HG03103 (cell line): ENCODE measurements around the gene G6PD.
"Not testable (repeated sequence)": the region's sequence is repeated elsewhere in the genome, so short reads cannot be mapped to it uniquely, and the experiment has no call there.

Experiments
- ATAC-seq: cut with Tn5 transposase; IDR thresholded peaks from one replicate; pipeline ENCODE4 v1.9.1; 2021; ENCODE audit warnings: low read depth; ENCODE audit not compliant: unreplicated experiment

The G6PD gene

DNA sequence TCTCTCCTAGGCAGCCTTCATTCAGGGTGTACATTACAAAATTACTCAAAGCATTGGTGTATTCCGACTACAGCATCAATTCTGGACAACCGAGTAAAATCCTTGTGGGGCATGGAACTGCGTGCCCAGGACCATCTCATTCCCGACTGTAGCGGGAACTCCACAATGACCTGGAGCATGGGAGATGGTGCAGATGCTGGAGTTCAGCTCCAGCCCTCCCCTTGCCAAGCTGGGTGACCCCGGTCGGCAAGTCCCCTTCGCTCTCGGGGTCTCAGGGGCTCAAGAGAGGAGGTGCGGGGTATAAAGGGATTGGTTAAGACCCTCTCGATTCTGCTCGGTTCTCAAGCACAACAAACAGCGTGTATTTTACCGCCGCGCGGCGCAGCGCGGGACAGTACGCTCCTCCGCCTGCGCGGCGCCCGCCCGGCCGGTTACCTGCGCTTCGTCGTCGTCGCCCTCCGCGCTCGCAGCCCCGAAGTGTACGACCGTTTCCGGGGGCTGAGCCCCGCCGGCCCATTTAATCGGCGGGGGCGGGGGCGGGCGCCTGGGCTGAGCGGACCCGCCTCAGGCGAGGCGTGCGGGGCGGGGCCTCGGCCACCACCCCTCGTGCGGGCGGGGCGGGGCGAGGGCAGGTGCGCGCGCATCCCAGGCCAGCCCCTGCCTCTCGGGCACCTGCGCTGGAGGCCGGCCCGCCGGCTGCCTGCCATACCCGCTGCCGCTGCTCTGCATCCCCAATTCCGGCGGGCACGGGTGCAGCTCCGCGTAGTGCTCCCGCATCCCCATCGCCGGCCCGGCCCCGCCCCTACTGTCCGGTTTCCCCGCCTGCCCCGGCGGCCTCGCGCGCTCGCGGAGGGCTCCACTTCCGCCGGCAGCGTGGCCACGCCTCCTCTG is at the start of gene G6PD:
G6PD (minus strand) TSS at position 493 of the 891 bp plus-strand sequence. CDS start 691 bp downstream, outside the sequence.
- ATAC-seq: peak; percentile 40

DNA sequence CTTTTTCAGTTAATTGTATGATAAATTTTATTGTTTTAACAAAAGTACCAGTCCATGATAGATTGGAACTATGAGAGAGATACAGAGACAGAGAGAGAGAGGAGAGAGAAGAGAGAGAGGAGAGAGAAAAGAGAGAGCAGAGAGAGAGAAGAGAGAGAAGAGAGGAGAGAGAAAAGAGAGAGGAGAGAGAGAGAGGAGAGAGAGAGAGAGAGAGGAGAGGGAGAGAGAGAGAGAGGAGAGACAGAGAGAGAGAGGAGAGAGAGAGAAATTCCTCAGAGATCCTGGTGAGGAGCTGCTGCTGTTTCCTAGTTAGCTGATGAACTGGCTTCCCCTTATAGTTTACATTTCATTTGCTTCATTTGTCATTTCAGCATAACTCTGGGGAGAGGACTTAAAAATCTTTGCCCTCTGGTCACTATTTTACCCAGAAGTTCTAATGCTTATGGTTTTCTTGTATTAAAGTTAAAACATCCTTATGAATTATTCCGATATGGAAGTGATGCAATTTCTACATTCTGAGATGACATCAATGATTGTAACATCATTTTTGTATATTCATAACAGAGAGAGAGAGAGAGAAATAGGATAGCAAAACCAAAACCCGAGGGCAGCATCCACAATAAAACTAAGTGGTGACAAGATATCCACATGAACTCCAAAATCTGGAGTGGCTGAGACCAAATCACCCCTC is 49.1 kb upstream of the G6PD start:
- ATAC-seq: no peak

DNA sequence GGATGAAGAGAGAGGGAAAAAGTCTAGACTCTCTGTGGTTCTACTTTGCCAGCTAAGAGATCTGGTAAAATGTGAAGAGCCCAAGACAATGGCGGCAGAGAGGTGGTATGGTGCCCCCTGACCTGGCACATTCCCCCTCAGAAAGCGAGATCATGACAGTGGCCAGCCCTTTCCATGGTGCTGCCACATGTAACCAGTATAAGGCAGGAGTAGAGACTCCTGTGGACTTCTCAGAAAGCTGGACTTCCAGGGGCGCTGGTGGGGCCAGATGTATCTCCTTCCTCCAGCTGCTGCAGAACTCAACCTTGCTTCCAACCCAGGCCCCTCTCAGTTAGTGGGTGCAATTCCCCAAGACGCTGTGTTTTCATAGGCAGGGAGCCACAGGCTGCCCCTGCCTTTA is 47.8 kb upstream of the G6PD start:
- ATAC-seq: no peak

DNA sequence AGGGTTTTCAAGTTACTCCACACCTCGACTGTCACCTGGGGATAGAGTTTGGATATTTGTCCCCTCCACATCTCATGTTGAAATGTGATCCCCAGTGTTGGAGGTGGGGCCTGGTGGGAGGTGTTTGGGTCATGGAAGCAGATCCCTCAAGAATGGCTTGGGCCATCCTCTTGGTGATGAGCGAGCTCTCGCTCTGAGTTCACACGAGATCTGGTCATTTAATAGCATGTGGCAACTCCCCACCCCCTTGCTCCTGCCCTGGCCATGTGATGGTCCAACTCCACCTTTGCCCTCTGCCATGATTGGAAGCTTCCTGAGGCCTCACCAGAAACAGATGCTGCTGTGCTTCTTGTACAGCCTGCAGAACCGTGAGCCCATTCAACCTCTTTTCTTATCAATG is 46.6 kb upstream of the G6PD start:
- ATAC-seq: no peak

DNA sequence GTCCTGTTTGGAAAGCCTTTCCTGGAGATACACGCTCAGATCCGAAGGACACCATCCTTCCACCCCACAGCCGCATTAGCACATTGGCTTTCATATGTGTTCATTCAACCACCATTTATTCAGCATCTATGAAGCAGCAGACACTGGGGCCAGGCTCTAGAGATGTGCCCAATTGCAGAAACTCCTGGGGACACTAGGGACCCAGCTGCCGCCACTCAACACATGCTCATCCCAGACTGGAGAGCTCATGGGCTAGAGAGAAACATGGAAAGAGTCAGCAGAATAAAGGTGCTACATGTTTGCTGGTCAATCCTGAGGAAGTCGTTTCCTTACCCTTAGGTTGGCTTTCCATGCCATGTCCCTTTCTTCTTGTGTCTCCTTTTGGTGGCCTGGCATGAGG is 45.9 kb upstream of the G6PD start:
- no peak for ATAC-seq

DNA sequence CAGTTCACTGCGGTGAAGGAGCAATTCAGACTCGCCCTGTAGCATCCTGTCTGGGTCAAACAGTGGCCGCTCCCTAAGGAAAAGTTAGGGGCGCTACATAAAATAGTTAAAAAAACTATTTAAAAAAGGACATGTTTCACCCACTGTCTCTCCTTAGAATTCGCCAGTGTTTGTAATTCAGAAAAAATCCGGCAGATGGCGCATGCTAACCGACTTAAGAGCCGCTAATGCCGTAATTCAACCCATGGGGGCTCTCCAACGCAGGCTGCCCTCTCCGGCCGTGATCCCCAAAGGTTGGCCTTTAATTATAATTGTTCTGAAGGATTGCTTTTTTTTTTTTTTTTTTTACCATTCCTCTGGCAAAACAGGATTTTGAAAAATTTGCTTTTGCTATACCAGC is 43.8 kb upstream of the G6PD start:
- not testable (repeated sequence) for ATAC-seq

DNA sequence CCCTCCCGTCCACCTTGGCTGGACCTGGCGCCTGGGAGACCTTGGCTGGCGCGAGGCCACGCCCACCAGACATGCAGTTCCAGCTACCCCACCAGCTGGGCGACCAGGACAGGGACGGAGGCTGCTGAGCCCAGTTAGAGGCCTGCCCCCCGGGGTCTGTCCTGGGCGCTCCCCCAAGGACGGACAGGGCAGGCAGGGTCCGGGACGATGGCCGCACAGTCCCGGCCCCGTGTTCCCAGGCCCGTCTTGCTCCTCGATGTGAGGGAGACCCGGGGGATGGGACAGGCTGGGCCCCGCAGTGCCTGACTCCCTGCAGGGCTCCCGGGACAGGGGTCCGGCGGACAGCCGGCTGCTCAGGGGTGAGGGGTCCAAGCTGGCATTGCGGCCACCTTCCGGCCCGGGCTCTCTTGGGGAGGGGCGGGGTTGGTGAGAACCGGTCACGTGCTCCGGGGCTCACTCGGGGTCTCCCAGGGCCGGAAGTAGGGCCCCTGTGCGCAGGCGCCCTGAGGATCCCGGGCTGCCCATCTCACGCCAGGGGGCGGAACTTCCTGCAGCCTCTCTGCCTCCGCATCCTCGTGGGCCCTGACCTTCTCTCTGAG is 38.0 kb upstream of the G6PD start, which contains the start of gene CTAG1A:
CTAG1A (plus strand) TSS at position 549 of the 599 bp plus-strand sequence. CDS start 74 bp downstream, outside the sequence.
- ATAC-seq: not testable (repeated sequence)

DNA sequence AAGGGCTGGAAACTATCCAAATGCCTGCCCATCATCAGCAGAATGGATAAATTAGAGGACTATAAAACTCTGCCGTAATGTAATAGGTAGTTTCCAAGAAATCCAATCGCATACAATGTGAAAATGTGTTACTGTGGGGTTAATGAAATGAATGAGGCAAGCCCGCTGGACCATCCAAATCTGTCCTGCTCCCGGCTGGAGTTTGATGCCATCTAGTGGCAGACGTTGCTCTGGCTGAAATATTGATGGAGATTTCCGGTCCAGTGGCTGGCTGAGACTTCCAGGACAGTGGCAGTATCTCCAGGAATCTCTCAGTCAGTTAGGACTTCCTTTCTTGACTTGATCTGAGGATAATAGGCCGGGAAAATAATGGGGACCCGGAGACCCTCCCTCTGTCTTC is 36.3 kb upstream of the G6PD start:
- ATAC-seq: not testable (repeated sequence)

DNA sequence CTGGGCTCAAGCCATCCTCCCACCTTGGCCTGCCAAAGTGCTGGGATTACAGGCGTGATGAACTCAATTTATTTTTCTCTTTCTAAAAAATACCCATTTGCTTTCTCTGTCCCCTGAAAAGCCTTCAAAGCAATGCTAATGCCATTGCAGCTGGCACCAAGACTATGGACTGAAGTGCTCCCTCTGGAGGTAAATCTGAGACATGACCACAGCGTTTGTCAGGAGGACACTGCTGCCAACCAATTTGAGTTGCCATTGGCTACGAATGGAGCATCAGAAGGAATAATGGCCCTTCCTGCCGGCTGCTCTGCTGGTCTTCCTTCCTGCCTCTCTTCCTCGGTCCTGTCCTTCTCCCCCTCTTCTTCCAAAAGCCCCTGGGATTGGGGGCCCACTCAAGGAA is 28.4 kb upstream of the G6PD start:
- ATAC-seq: not testable (repeated sequence)

DNA sequence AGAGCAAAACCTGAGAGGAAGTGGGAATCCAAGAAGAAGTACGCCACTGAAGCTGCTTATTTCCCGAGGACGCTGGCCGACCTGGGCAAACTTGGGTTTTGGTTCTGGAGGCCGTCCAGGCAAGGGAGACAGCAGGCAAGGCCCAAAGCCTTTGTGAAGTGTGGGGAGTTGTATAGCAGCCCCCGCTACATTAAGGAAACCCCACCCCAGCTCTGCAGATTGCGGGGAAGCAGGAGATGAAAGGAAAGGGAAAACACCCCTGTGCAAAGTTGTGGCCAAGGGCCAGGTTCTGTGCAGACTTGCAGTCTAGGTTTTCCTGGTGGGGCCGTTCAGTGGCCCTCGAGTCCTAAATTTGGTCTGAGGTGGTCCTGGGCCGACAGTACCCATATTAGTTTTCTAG is 26.4 kb upstream of the G6PD start:
- ATAC-seq: not testable (repeated sequence)

DNA sequence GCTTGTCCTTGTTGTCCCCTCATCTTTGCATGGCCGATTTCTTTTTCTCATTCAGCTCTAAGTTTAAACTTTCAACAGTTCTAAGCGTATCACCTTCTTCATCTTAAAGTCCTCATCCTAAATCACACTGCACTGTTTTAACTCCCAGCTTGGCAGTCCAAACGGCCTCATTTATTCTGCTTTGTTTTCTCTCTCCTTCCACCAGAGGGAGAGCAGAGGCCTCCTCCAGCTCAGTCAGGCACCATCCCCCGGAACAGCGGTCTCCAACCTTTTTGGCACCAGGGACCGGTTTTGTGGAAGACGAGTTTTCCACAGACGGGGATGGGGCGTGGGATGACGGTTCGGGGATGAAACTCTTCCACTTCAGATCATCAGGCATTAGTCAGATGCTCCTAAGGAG is 23.7 kb upstream of the G6PD start:
- not testable (repeated sequence) for ATAC-seq

DNA sequence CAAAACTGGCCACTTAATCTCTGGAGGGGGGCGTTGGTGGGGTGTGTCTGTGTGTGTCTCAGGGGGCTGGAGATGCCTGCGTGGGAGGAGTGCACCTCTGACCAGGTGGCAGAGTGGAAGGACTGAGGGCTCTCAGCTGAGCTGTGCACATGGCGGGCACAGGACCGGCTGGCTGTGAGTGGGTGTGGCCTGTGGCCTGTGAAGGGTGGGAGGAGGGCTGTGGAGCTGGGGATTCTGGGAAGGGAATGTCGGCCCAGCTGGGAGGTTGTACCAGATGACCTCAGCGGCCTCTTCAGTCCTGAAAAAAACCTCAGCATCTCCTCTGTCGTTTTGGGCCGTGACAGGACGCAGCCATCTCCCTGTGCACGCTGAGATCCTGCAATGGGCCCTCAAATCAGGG is 15.6 kb upstream of the G6PD start:
- ATAC-seq: not testable (repeated sequence)

DNA sequence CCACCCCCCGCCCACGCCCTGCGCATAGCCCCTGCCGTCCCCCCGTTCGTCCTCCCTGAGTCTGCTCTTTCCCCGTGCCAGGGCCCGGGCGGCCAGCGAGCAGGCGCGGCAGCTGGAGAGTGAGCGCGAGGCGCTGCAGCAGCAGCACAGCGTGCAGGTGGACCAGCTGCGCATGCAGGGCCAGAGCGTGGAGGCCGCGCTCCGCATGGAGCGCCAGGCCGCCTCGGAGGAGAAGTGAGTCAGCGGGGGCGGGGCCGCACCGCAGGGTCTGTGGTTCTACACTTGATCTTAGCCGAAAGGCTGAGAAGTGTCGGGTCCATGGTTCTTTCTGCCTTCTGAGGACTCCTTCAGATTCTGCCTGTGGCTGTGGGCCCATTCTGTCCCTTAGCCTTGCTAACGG is 13.7 kb upstream of the G6PD start:
- ATAC-seq: not testable (repeated sequence)

DNA sequence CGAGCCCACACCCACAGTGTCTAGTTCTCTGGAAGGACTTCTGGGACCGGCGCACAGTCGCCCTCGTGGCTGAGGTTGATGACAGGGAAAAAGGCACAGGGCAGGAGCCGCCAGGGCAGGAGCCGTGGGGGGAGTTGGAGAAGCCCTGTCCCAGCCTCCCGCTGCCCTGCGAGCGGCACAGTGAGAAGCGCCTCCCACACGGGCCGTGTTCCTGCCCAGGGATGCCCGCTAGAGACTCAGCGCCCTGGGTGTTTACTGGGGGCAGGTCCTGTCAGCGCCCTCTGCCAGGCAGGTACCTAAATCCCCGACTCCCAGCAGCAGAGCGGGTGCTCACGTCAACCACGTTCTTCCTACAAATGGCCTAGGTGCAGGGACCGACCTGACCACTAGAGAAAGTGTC is 12.2 kb upstream of the G6PD start:
- not testable (repeated sequence) for ATAC-seq

DNA sequence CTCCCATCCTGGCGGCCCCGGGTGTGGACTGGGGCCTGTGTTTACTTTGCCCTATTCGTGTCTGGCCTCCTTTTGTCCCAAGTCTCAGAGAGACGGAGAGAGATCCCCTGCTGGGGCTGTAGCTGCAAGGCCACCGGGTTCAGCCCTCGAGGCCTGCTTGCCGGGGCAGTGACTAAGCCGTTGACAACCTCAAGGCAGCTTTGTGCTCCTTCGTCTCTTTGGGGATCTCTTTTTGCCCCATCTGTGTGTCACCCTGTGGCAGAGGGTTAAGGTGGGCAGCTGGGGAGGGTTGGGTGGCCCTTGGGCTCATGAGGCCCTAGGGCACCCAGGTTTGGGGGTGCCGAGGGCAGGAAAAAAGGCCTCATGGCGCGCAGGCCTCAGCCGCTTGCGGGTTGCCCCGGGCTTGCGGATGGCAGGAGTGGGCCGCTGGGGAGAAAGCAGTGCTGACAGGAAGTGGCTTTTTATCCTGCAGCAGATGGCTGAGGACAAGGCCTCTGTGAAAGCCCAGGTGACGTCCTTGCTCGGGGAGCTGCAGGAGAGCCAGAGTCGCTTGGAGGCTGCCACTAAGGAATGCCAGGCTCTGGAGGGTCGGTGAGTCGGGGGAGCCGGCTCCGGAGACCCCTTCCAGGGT is 11.5 kb upstream of the G6PD start:
- not testable (repeated sequence) for ATAC-seq

DNA sequence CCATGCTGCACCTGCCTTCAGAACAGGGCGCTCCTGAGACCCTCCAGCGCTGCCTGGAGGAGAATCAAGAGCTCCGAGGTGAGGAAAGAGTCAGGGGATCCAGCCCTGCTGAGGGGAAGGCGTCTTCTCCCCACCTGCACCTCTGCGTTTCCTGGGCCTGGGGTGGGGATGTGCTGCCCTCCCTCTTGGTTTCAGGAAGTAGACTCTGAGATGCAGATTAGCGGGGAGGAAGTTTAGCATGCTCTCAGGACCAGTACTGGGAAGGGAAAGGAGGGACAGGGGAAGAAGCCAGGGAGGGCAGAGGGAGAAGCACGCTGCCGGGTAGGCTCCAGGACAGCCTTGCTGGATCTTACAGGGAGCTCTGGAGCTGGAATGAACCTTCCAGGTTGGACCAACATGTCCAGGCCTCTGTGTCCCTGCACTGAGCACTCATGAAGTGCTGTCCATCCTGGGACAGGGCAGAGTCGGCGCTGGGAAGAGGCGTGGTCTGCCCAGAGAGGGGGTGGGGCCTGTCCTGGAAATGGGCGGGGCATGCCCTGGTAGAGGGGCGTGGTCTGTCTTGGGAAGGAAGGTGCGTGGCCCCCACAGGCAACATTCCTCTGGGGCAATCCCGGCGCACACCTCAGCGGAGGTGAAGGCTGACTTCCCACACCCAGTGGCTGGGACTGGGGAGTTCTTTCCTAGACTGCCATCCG is 5.6 kb upstream of the G6PD start:
- ATAC-seq: not testable (repeated sequence)

DNA sequence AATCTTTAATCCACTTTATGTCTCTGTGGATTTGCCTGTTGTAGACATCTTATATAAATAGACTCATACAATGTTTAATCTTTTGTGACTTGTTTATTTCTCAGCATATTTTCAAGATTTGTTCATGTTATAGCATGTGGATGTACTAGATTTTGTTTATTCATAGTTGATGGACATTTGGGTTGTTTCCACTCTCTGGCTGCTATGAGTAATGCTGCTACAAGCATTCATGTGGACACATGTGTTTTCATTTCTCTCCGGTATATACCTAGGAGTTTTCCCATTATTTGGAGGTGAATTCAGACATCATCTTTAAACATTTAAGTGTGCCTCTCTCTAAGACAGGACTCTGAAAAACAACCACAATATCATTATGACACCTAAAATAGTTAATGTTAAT is 3.1 kb upstream of the G6PD start:
- ATAC-seq: no peak

DNA sequence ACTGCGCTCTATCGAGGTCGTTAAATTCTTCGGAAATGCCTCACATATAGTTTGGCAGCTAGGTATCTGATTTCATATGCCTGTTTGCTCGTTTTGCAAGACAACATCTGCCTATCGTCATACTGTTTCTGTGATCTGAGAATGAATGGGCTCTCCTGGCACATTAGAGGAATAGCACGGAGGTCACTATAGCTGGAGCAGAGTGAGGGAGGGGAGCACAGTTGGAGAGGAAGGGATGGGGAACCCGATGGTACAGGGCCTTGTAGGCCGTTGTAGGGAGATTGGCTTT is 1.3 kb upstream of the G6PD start:
- ATAC-seq: no peak

DNA sequence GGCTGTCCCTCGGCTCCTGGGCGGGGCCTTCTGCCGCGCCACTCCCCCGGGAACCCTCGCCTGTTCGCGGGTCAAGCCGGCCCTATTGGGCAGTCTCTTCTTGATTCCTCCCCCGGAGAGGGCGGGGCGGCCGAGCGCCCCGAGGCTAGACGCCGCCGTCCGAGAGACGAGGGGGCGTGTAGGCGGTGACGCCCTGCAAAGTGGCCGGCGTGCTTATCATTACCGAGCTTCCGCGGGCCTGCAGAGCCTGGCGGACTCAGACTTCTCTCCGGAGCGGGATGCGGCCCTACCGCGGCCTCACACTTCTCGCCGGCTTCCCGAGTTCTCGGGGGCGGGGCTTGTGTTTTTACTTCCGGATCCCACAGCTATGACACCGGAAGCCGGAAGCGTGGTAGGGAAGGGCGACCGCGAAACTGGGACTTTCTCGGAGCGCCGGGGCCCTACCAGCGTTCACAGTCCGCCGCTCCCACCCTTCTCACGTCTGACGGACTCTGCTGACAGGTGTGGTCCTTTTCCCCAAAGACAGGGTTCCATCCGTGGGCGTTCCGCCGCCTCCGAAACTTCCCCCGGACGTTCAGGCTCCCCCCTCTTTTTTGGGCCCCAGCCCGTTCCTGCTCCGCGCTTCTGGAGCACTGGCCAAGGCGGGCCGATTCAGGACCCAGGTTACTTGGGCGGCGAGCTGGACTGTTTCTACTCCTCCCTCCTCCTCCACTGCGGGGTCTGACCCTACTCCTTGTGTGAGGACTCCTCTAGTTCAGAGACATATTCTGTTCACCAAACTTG is 790 bp upstream of the G6PD start, which contains the start of gene IKBKG:
IKBKG (plus strand) TSS at position 376 of the 783 bp plus-strand sequence. CDS start 4,383 bp downstream, outside the sequence.
- ATAC-seq: peak; percentile 73
